Measurements from ENCODE around the gene DEAF1. TPM values are rescaled to one million over a fixed set of nuclear protein-coding genes. Genes with fewer than 3 reads are reported as not detected.

The DEAF1 gene
- polyA plus RNA-seq, 1 donor (not counting 4 experiments of a cell fraction or from before 2014, with no cell fraction given): 8.1 TPM

- Histone ChIP-seq H3K27me3 (ENCODE audit: control insufficient read depth, extremely low read depth, insufficient read depth, low read length) (no peaks in the 10 kb centered on the region), H3K36me3 (ENCODE audit: control insufficient read depth in 2 of 2, extremely low read depth in 1 of 2, insufficient read depth in 2 of 2, low read length in 2 of 2) (peaks cover 19% of the 10 kb centered on the region in 2 experiments), H3K27ac (ENCODE audit: control insufficient read depth, insufficient read depth, low read length) (no peak overlapping the region), H3K9ac (ENCODE audit: control insufficient read depth, extremely low read depth, insufficient read depth, low read length) (no peak overlapping the region), H3K9me1 (ENCODE audit: control insufficient read depth, extremely low read depth, insufficient read depth, low read length) (no peaks in the 10 kb centered on the region), H3K79me2 (ENCODE audit: control insufficient read depth, insufficient read depth, low read length) (no peaks in the 10 kb centered on the region), H2AFZ (ENCODE audit: control insufficient read depth, low read length) (no peak overlapping the region), H3K4me3 (ENCODE audit: control insufficient read depth in 2 of 3, extremely low read depth in 1 of 3, insufficient read depth in 2 of 3, low read depth in 1 of 3, low read length in 3 of 3) (no peak overlapping the region), H3K4me1 (ENCODE audit: control insufficient read depth, extremely low read depth, insufficient read depth, low read length) (peaks cover 12% of the 10 kb centered on the region), H4K20me1 (ENCODE audit: control insufficient read depth, extremely low read depth, insufficient read depth, low read length) (no peaks in the 10 kb centered on the region), H3K9me3 (ENCODE audit: control insufficient read depth, low read depth, low read length) (no peaks in the 10 kb centered on the region), H3K4me2 (ENCODE audit: control insufficient read depth, extremely low read depth, insufficient read depth, low read depth, low read length) (no peak overlapping the region)
- dilution Hi-C loops (cut with MboI; ENCODE audit: extremely low pct_ligation_motif_present, low sequenced_read_pairs): no loop called here
- TF ChIP-seq CTCF (optimal IDR thresholded peaks at IDR 0.05 in 1 of 3, IDR thresholded peaks at IDR 0.05 in 1 of 3, conservative IDR thresholded peaks at IDR 0.05 in 1 of 3; ENCODE audit: extremely low read depth in 1 of 3, insufficient read depth in 2 of 3, low read length in 3 of 3) (no peak), EZH2 (IDR thresholded peaks at IDR 0.05; ENCODE audit: low read length) (no peak)
- FAIRE-seq (no peak), DNase-seq (ENCODE audit: low read depth, low spot score) (no peak)
These were observed 34.0 kb upstream of the DEAF1 start for GRCh38 chr11:728901-729491.

- dilution Hi-C loops (cut with MboI; ENCODE audit: extremely low pct_ligation_motif_present, low sequenced_read_pairs): no loop called here
- Histone ChIP-seq H3K9ac (ENCODE audit: control insufficient read depth, extremely low read depth, insufficient read depth, low read length) (no peak overlapping the region), H3K27me3 (ENCODE audit: control insufficient read depth, extremely low read depth, insufficient read depth, low read length) (no peaks in the 10 kb centered on the region), H3K9me1 (ENCODE audit: control insufficient read depth, extremely low read depth, insufficient read depth, low read length) (no peaks in the 10 kb centered on the region), H3K9me3 (ENCODE audit: control insufficient read depth, low read depth, low read length) (no peaks in the 10 kb centered on the region), H3K4me3 (ENCODE audit: control insufficient read depth in 2 of 3, extremely low read depth in 1 of 3, insufficient read depth in 2 of 3, low read depth in 1 of 3, low read length in 3 of 3) (no peak overlapping the region), H3K36me3 (ENCODE audit: control insufficient read depth in 2 of 2, extremely low read depth in 1 of 2, insufficient read depth in 2 of 2, low read length in 2 of 2) (peaks cover 19 to 25% of the 10 kb centered on the region in 2 experiments), H3K27ac (ENCODE audit: control insufficient read depth, insufficient read depth, low read length) (no peak overlapping the region), H2AFZ (ENCODE audit: control insufficient read depth, low read length) (no peak overlapping the region), H3K79me2 (ENCODE audit: control insufficient read depth, insufficient read depth, low read length) (no peaks in the 10 kb centered on the region), H3K4me1 (ENCODE audit: control insufficient read depth, extremely low read depth, insufficient read depth, low read length) (peaks cover 12% of the 10 kb centered on the region), H4K20me1 (ENCODE audit: control insufficient read depth, extremely low read depth, insufficient read depth, low read length) (peaks cover under 1% of the 10 kb centered on the region), H3K4me2 (ENCODE audit: control insufficient read depth, extremely low read depth, insufficient read depth, low read depth, low read length) (no peak overlapping the region)
- no peak for FAIRE-seq
- no peak for DNase-seq (ENCODE audit: low read depth, low spot score)
- TF ChIP-seq CTCF (optimal IDR thresholded peaks at IDR 0.05 in 1 of 3, IDR thresholded peaks at IDR 0.05 in 1 of 3, conservative IDR thresholded peaks at IDR 0.05 in 1 of 3; ENCODE audit: extremely low read depth in 1 of 3, insufficient read depth in 2 of 3, low read length in 3 of 3) (peak; percentile 84 to 100 (median 88)), EZH2 (IDR thresholded peaks at IDR 0.05; ENCODE audit: low read length) (no peak)
These were observed 33.1 kb upstream of the DEAF1 start for GRCh38 chr11:727859-728748.

Measured in keratinocyte (primary cell).